Epithelial cell of prostate (primary cell): ENCODE measurements around the gene NXPE3.

Experiments used
- DNase-seq: peaks from one replicate; pipeline ENCODE4 v3.0.0-alpha.2; 2011; ENCODE audit warnings: low read depth, low spot score
- H3K27ac ChIP-seq: fragments of 450-650 bp; 2 replicates; pipeline ENCODE4 v1.5.1; 2017; ENCODE audit warnings: mild to moderate bottlenecking

NXPE3 gene

DNA sequence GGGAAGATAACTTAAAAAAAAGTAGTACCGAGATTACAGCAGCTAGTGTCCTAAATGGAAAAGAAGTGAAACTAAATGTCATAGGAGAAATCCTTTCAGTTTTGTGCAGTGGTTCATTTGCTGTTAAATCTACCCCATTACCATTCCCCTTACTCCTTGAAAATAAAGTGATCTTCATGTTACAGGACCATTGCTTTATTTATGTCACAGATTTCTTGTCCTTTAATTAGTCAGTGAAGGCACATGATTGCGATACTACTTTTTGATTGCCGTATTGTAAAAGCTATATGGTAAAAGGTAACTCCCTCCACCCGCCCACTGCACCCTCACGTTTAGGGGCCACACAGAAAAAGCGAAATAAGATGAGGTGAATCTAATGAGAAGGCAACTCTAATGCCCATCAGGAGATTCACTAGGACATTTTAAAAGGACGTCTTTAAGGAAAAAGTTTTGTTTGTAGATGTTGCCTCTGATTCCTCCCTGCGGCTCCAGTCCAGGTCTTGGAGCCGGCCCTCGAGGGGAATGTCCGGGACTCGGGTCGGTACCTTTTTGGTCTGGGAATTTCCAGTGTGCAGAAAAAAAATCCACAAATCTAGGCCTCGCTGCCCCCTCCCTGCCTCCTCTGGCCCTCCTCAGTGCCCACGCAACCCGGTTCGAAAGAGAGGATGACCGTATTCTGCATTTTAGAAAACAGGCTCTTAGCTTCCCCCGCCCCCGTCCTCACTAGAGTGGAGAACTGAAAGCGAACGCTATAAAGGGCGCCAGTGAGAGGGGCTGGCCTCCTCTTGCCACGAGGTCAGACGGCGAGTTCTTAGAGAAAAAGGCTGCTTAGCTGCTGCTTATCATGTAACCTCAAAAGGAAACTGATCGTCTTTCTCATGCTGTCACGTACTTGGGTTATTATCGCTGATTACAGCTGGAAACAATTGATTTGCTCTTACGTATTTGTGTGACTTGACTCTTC is 48.5 kb downstream of the NXPE3 start:
- H3K27ac ChIP-seq: peak overlapping the region; percentile 67
- no peak for DNase-seq

GRCh38 chr3:101828276-101828675 is 49.3 kb downstream of the NXPE3 start:
- peak overlapping the region; percentile 67 for H3K27ac ChIP-seq
- DNase-seq: no peak

- H3K27ac ChIP-seq: no peak overlapping the region
- no peak for DNase-seq
These were observed 49.9 kb downstream of the NXPE3 start for GRCh38 chr3:101828691-101829436.

- DNase-seq: no peak
- H3K27ac ChIP-seq: no peak overlapping the region
These were observed 50.4 kb downstream of the NXPE3 start for GRCh38 chr3:101829437-101829830.

DNA sequence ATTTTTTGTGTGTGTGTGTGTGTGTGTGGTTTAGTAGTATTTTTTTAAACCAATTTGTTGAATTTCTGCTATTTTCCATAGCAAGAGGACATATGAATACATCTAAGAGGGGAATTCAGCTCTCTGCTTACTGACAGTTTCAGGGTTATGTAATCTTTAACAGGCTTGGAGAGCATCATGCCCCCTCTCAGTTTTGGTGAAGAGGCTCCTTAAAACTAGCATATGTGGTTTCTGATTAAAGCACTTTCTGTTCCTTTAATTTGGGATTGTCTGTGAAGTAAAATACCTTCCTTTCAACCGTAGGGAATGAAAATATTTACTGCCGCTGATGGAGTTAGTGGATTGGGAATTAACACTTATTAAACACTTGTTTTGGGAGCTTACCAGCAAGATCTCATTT is 50.9 kb downstream of the NXPE3 start:
- no peak for DNase-seq

GRCh38 chr3:101833446-101833974 is 54.5 kb downstream of the NXPE3 start:
- H3K27ac ChIP-seq: no peak overlapping the region
- no peak for DNase-seq

More for the DNA sequence above, 50.9 kb downstream of the NXPE3 start:
- H3K27ac ChIP-seq: no peak overlapping the region

- no peak overlapping the region for H3K27ac ChIP-seq
- no peak for DNase-seq
These were observed 56.7 kb downstream of the NXPE3 start for GRCh38 chr3:101835676-101836075.

DNA sequence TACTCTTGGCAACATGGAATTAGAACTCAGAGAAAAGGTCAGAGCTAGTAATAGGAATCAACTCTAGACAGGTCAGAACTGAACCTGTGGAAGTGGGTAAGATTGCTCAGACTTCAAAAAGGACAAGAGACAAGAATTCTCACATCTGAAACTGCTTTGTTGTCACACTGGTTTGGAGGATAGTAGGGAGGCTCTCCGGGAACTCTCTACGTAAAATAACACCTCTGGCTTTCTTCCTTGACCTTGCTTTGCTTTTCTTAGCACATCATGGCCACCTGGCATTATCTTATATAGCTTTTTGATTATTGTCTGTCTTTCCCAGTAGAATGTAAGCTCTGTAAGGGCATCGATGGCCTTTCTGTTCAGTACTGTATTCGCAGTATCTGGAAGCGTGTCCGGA is 57.1 kb downstream of the NXPE3 start:
- no peak overlapping the region for H3K27ac ChIP-seq
- DNase-seq: no peak

- DNase-seq: no peak
- H3K27ac ChIP-seq: no peak overlapping the region
These were observed 57.9 kb downstream of the NXPE3 start for GRCh38 chr3:101836652-101837598.

- H3K27ac ChIP-seq: no peak overlapping the region
- DNase-seq: no peak
These were observed 59.7 kb downstream of the NXPE3 start for GRCh38 chr3:101838691-101839090.

DNA sequence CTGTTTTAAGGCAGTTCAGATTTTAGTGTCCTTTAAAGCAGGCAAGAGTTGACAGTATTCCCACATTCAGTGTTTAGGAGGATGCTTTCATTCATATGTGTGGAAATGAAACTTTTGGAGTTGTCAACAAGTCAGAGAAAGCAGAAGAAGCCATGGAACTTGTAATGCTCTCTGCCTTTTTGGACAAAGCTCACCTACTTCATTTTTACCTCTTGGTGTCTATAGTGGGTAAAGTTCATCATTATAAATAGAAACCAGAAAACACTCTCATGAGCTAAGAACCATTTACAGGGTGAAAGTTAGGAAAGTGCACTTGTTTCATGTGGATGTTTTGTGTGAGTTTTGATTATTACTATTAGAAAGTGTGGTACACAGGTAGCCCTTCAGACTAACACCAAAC is 61.1 kb downstream of the NXPE3 start:
- H3K27ac ChIP-seq: no peak overlapping the region

DNA sequence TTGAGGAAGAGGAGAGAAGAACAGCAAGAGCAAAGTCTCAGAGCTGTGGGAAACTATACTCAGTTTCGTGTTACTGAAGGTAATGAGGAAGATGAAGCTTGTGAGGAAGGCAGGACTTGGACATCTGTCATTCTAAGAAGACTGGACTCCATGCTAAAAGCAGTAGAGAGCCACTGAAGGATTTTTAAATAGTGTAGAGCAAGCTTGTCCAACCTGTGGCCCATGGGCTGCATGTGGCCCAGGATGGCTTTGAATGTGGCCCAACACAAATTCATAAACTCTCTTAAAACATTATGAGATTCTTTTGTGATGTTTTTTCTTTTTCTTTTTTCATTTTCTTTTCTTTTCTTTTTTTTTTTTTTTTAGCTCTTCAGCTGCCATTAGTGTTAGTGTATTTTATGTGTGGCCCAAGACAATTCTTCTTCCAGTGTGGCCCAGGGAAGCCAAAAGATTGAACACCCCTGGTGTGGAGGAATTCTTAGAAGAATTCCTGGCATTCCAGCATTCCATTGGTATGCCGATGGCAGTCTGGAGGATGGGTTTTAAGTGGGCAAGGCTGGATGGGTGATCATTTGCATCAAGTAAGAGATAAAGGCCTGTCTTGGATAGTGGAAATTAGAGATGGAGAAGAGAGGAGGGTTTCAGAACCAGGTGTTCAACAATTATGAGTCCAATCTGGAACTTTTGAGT is 63.4 kb downstream of the NXPE3 start:
- H3K27ac ChIP-seq: no peak overlapping the region
- DNase-seq: no peak

More for the DNA sequence above, 61.1 kb downstream of the NXPE3 start:
- no peak for DNase-seq

DNA sequence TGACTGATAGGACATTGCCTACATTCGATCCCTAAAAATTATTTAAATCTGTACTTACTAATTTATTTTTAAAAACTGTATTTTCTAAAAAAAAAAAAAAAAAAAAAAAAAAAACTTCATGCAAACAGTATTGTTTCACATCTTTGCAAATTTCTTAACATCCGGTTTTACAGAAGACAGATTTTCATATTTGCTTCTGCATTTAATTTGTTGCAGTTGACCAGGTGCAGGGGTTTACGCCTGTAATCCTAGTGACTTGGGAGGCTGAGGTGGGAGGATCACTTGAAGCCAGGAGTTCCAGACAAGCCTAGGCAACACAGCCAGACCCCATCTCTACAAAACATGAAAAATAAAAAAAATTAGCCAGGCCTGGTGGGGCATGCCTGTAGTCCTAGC is 63.9 kb downstream of the NXPE3 start:
- no peak overlapping the region for H3K27ac ChIP-seq
- no peak for DNase-seq

GRCh38 chr3:101845425-101845824 is 66.4 kb downstream of the NXPE3 start:
- H3K27ac ChIP-seq: no peak overlapping the region
- no peak for DNase-seq

DNA sequence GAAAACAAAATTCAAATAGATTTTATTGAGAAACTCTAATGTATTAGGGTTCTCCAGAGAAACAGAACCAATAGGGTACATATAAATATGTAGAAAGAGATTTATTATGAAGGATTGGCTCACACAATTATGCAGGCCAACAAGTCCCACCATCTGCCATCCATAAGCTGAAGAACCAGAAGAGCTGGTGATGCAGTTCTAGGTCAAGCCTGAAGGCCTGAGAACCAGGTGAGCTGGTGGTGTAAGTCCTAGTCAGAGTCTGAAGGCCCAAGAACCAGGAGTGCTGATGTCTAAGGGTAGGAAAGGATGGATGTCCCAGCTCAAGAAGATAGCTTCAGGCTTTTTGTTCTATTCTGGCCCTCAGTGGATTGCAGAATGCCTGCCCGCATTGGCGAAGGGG is 67.7 kb downstream of the NXPE3 start:
- H3K27ac ChIP-seq: peak overlapping the region; percentile 95
- DNase-seq: no peak

DNA sequence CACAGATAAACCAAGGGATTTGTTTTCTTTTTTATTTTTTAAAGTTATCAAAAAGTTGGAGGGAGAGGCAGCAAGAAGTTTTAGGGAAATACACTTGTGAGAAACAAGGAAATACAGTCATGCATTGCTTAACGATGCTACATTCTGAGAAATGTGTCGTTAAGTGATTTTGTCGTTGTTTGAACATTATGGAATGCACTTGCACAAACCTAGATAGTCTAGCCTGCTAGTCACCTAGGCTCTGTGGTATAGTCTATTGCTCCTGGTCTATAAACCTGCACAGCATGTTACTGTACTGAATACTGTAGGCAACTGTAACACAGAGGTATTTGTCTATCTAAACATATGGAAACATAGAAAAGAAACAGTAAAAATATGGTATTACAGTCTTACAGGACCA is 68.3 kb downstream of the NXPE3 start:
- no peak for DNase-seq
- H3K27ac ChIP-seq: peak overlapping the region; percentile 95

GRCh38 chr3:101848326-101848725 is 69.3 kb downstream of the NXPE3 start:
- peak overlapping the region; percentile 95 for H3K27ac ChIP-seq

GRCh38 chr3:101848754-101849713 is 70.0 kb downstream of the NXPE3 start, which contains the start of gene NFKBIZ:
Gene NFKBIZ, plus strand, starts transcription at chr3:101849514. Its CDS starts 115 bp downstream, at chr3:101849629.
- peak within 1 kb of the TSS; percentile 95 for H3K27ac ChIP-seq
- peak; percentile 89 for DNase-seq

More at GRCh38 chr3:101848326-101848725, 69.3 kb downstream of the NXPE3 start:
- no peak for DNase-seq
